ENCODE data around the gene HEPN1.

The HEPN1 gene

DNA sequence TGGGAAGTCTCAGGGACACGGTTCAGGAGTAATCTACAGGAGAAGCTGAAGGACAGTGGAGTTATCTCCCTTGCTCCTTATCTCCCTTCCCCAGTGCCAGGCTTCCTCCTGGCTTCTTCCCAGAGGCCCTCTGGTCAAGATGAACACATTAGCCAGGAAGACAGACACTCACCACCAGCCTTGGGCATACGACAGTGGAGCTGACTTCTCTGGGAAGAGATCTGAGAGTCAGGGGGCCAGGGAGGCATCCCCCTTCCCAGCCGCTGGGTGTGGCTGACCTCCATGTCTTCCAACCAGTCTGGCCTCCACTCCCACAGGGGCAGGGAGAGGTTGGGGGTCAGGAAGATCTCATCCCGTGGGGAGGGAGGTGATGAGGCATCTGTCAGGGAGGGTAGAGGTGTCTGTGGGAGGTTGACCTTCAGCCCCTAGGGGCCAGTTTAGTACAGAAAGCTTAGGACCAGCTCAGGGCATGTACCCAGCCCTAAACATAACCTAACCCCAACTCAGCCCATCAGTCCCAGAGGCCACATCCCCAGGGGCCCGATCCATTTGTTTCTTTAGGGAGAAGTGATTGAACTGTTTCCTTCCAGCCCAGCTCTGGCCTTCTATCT, 34.1 kb upstream of the HEPN1 start:
- no peak for DNase-seq (ENCODE audit: low spot score)
- FAIRE-seq = no peak

DNA sequence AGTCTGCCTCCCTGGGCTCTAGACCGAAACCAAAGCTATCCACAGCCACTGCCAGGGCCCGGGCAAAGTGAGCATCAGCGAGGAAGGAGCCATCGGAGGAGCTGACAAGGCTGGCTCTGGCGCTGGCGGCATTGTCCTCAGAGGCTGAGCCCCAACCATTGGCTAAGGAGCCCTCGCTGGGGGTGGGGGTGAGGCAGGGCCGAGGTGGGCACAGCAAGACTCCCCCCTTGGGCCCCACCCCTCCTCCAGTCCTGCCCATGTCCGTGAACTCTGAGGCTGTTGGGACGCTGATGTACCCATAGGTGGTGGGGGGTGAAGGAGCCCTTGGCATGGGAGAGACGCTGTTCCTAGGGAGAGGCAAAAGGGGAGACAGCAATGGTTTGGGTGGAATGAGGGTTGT, 32.6 kb upstream of the HEPN1 start:
- DNase-seq (ENCODE audit: low spot score) (no peak), FAIRE-seq (no peak)

DNA sequence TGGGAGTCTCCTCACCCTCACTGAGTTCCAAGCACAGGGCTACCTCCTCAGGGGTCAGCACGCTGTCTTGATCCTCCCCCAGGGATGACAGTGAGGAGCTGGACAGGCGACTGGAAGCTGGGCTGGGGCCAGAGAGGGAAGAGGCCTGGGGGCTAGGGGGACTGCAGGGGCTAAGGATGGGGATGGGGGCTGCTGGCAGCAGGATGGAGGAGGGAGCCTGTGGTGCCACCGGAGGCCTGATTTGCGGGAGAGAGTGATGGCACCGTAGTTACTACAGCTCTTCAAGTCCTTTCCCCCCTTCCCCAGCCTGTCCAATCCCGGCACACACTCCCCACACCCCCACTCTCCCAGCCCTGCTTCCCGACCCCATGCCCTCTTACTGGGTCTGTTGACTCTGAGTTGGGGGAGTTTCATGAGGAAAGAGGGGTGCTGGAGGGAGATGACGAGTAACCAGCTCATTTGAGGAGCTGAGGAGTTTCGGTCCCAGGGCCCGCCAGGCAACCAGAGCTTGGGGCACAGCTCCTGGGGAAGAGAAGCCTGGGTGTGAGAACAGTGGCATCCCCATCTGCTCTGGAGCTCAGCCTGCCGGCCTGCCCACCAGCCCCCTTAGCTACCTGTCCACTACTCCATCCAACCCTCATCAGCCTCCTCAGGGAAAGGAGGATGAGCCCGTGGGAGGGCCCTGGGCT, 31.9 kb upstream of the HEPN1 start:
- FAIRE-seq = no peak
- DNase-seq (ENCODE audit: low spot score) = no peak

DNA sequence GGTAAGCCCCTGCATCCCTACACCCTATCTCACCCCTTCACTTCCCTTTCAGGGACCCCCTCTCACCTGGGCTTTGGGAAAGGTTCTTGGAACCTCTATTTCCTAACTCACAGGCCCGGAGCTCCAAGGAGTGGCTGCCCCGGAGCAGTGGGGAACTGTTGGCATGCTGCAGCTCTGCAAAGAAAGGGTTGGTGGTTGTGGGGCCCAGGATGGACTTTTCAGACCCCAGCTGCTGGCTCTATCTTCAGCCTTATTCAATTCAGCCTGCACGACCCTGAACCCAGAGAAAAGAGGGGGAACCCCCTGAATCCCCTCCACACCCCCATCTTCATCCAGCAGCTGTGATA, 31.4 kb upstream of the HEPN1 start:
- DNase-seq (ENCODE audit: low spot score) = no peak

DNA sequence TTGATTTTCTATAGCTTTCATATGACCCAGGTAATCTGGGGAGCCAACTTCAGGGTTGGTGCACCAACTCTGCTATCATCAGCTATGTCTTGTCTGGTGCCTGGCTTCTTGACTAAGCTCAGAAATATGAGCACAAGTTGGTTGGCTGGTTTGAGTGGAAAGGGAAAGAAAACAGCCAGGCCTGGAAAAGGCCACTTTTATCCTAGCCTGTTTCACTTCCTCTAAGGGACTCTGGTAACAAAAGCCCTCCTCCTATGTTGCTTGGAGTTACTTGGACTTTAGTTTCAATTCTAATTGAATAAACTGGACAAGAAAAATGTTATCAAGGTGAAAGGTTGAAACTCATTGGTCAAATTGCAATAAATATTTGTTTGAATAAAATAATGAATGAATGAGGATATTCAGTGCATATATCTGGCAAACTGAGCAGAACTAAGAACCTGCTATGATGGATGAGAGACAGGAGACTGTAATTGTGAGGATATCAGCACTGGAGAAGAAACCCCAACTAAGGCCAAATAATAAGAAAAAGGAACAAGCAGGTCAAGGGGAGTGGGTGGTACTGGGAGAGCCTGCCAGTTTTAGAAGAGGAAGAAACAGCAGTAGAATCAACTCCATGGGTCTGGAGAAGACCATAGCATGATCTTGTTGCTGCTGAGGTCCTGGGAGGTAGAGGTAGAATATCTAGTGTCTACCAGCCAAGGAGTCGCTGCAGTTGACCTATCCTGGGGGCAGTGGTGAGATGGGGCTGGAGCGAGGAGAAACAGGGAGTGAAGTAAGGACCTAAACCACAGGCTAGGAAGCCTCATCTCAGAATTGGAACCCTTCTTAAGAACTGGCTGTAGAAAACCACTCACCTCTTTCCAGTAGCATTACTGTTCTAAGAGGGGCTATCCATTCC, 29.6 kb upstream of the HEPN1 start:
- FAIRE-seq (no peak), DNase-seq (ENCODE audit: low spot score) (no peak)

More for the DNA sequence above, 31.4 kb upstream of the HEPN1 start:
- no peak for FAIRE-seq

DNA sequence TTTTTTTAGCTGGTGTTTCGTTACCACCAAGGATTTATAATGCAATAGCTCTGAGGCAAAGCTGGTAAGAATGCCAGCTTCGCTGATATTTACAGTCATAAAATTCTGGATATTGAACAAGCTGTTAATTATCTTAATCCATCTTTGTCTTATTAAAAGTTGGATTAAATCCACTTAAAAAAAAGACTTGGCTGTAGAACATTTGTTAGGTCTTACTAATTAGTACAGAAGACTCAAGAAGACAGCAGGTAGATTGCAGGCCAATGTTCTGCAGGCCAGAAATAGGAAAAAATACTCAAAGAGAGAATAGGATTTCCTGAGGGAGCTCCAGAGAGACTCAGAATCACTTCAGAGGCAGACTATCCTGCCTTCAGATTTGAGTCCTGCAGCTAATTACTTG, 28.9 kb upstream of the HEPN1 start:
- DNase-seq (ENCODE audit: low spot score) = no peak
- no peak for FAIRE-seq

DNA sequence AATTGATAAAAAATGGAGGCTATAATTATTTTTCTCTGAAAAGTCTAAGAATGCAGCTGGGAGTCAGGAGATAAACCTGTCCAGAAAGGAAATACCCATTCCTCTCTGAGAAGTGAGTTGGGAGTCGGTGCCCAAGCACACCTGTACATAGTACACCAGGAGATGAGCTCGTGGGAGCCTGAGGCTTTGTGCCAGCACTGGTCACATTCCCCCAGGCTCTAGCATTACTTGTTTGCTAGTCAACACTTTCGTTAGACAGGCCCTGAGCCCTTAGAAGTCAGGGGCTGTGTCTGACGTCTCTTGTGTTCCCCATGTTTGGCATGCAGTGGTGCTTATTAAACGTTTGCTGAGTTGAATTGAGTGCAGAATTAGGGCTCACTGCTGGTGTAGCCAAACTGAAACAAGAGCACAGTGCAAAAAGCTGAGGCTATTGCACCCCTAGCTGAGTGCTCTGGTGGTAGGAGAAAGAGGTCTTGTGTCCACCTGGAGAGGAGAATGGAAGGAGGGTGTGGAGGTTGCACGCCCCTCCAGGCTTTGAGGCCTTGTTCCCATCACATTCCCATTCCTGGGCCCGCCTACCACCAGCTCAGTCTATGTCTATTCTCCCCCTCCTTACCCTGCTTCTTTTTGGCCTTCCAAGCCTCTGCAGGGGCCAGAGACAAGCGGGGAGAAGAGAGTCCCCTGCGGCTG, 28.2 kb upstream of the HEPN1 start:
- FAIRE-seq (no peak), DNase-seq (ENCODE audit: low spot score) (no peak)

DNA sequence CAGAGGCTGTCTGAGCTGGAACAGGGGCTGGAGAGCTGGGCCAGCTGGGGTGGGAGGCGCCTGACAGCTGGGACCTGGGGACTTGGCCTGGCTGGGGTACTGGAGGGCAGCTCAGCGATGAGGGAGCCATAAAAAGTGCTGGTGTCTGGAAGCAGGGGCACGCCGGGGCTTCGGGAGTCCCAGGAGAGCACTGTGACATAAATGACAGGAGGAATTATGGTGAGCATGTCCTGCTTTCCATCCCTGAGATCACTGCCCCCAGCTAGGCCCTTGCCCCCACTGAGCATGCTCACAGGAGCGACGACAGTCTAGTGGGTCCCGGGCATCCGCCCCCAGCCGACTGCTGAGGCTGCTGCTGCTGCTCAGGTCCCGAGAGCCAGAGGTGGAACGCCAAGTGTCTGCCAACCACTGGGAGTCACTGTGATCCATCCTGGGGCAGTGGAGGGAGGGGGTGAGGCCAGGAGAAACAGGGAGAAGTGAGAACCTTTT, 27.6 kb upstream of the HEPN1 start:
- DNase-seq (ENCODE audit: low spot score) (no peak), FAIRE-seq (no peak)

DNA sequence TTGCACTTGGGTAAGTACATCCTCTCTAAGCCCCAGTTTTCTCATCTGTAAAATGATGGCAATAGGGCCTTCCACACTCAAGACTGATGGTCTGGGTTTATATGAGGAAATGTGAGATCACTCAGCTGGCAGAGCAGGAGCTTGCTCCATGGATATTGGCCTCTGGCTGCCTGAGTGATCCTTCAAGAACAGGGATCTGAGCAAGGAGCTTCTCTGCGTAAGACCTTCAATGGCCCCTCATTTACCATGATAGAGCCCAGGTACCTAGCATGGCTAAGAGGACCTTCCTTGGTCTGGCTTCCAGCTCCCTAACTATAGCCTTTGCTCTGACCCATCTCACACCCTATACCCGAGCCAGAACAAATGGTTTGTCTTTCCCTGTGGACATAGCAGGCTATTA, 26.9 kb upstream of the HEPN1 start:
- no peak for FAIRE-seq
- no peak for DNase-seq (ENCODE audit: low spot score)

DNA sequence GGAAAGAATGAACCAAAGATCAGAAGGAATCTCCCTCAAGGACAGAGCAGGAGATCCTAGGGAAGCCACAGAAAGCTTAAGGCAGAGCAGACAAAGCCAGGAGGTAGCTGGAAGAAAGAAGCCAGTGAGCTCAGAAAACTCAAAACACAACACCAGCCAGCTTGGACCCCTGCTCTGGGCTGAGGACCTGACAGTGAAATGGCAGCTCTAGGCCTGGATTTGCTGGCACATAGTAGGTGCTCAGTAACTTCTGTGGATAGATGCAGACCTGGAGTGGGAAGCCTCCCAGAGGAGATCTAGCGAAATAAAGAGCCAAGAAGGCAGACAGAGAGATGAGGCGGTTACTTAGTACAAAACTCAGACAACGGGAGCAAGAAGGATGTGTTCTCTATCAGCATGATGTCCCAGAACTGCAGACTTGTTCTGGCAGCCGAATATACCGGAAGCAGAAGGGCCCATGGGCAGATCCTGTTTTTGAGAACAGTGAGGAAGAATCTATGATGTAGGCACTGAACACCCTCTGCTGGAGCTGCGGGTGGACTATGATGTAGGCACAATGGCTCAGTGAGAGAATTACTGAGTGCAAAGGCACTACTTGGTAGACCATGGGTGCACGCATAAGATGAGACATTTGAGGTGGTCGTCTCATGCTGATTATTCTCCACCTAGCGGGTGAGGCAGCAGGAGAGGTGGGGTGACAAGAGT, 26.1 kb upstream of the HEPN1 start:
- no peak for DNase-seq (ENCODE audit: low spot score)
- no peak for FAIRE-seq

DNA sequence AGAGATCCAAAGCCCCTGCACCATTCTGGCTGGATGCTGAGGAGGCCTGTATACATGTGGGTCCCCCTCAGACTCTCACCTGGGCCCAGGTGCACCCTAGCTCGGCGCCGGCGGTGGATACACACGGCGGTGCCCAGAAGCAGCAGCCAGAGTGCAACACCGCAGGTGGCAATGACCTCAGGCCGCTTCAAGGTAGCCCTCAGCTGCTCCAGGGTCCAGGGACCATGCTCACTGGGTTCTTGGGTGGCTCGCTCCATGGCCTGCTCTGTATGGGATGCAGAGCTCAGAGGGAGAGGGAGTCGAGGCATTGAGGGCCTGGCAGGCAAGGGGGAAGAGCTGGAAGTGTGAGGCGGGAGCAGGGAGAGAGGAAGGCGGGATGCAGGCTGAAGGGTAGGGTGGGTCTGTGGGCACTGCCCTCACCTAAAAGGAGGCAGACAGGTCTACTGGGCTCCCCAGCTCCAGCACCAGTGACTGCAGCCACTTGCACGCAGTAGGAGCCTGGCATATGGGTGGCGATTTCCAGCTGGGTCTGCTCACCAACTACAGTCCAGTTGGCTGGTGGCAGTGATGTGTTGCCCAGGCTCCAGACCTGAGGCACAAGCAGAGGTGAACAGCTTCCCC, 25.2 kb upstream of the HEPN1 start:
- DNase-seq (ENCODE audit: low spot score) = no peak
- FAIRE-seq = no peak

DNA sequence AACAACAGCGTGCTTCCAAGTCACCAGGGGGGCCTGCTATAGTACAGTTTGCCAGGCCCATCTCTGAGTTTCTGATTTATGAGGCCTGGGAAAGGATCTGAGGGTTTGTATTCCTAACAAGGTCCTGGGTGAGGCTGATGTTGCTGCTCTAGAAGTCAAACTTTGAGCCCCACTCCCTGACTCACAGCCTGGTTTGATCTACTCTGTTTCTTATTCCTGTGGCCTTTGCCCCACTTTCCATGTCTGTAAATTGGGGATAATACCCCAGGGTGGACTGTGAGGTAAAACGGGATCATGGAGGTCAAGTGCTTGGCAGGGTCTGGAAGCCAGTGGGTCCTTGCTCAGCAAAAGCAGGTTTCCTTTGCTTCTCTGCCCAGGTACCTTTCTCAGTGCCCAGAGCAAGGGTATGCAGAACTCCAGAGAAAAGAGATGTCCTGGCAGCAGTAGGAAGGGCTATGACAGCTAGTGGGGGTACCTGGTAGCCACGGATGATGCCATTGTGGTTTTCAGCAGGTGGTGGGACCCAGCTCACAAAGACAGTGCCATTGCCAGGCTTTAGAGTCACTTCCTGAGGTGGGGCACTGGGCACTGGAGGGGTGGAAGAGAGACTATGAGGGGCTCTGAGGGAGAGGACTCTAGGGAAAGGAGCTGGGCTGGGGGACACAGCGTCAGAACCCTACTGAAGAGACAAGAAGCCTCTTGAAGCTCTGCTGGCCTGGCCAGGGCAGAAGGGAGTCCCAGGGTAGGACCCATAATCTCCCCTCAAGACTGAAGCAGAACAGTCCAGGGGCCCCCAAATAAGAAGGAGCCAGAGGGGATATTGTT, 24.2 kb upstream of the HEPN1 start:
- no peak for FAIRE-seq

DNA sequence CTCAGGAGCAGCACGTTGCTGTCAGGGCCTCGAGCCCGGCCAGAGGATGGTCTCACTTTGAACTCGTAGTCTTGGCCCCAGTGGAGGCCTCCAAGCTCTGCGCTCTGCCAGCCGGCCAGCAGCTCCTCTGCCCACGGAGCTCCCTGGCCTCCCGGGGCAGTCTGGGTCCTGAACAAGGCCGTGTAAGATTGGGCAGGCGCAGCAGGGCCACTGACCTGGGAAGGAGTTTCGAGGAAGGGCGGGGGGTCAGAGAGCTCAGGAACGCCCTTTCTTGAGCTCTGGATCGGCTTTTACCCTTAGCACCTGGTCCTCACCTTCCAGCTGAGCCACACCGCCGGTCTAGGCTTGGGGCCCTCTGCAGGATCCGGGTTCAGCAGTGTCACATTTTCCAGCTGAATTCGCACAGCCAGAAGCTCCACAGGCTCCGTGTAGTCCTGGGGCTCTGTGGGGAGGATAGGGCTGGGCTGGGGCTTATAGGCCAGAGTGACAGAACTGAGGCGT, 23.5 kb upstream of the HEPN1 start:
- DNase-seq (ENCODE audit: low spot score) = no peak
- no peak for FAIRE-seq

More for the DNA sequence above, 24.2 kb upstream of the HEPN1 start:
- DNase-seq (ENCODE audit: low spot score) = no peak

DNA sequence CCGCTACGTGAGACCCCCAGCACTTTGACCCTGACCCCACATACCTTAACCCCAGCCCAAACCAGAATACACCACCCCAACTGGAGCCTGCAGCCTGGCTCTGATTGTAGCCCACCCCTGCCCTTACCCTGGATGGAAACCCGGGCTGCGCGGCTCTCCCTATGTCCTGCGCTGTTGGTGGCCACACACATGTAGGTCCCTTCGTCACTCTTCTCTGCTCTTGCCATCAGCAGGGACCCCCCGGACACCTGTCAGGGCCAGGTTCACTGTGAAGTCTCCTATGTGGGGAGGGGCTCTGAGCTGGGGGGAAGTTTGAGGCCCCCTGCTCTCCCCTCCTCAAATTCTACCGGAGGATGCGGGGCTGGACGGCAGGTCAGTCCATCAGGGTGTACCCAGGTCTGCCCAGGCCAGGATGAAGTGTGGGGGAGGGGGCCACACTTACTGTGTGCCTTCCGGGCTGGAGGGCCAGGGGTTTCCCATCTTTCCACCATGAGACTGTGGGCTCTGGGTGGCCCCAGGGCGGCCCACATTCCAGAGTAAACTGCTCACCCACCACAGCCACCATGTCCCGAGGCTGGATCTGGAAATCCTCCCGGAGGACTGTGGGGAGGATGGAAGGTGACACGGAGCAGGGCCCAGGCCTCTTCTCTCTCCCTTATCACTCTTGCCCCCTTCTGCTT, 22.8 kb upstream of the HEPN1 start:
- FAIRE-seq (no peak), DNase-seq (ENCODE audit: low spot score) (no peak)

DNA sequence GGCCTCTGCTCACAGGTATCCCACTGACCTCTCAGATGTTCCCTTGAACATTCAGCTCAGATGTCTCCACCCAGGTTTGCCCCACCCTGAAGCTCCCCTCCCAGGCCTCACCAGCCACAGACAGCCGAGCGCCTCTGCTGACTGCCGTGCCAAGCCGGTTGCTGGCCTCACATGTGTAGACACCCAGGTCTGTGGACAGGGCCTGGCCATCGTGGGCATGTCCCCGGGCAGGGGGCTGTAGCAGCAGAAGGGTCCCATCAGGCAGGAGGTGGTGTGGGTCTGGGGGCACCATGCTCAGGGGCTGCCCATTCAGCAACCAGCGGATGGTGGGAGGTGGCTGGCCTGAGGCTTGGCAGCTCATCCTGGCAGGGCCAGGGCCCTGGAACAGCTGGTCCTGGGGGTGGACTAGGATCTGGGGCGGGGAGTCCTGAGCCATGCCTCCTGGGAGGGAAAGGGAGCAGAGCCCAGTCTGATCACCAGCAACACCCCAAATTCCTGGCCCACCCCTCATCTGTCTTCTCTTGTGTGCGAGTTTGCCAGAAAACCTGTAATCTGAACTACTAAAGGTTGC, 22.1 kb upstream of the HEPN1 start:
- FAIRE-seq (no peak), DNase-seq (ENCODE audit: low spot score) (no peak)

DNA sequence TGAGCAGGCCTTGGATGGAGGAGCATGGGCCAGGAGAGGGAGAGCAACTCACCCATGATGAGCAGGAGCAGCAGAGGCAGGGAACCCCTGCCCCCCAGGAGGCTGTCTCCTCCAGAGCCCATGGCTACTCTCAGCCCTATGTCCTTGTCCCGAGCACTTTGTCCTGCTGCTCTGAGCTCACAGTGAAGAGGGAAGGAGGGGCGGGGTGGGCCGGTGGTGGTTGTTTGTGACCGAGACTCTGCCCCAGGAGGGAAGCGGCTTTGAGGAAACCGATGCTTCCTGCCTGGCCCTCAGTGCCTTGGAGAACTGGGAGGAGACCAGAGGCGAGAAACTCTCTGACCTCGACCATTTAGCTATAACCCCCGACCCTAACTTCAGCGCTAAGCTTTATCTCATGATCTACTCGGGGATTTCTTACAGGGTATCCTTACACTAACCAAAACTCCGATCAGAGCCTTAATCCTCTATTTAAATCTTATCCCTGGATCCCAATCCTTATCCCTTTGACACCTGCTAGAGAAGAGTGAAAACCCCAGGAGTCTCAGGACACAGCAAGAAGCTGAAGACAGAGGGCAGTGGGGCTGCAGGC, 21.3 kb upstream of the HEPN1 start, which contains the start of gene ROBO4:
Gene ROBO4 (minus strand): TSS at position 192 of the 589 bp plus-strand sequence. CDS start 70 bp downstream, at position 122.
- FAIRE-seq (no peak), DNase-seq (ENCODE audit: low spot score) (no peak)

DNA sequence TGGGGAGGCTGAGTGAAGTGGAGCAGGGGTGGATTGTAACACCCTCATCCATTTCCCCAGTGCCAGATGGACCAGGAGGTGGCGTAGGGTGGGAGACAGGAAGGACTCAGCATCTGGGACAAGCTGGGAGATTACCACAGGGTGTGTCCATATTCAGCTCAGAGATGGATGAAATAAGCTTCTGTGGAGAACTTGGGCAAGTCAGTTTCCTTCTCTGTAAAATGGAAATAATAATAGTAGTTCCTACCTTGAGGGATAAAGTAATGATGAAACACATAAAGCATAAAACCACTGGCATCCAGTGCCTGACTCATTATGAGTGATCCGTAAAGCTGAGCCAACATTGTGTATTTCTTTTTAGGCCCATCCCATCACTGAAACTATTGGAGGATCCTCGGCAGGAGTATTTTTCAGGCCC, 20.8 kb upstream of the HEPN1 start:
- FAIRE-seq (no peak), DNase-seq (ENCODE audit: low spot score) (peak; percentile 40)

DNA sequence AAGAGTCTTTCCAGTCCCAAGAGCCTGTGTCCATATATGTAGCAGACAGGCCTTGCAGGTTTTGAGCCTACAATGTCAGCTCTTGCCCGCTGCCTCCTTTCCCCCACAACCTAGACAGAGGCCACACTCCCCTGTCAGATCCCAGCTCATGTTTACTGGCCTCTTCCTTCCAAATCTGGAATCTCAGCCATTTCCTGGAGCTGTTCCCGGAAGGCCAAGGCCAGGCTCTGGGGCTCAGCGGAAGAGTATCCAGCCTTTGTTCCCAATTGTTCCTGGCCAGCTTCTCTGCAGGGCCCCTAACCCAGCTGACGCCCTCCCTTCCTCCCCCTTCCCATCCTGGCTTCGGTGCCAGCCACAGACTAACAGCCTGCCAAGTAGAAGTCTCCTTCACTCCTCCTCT, 20.3 kb upstream of the HEPN1 start:
- DNase-seq (ENCODE audit: low spot score) (peak; percentile 27), FAIRE-seq (no peak)
